Measurements from ENCODE around the gene DNAJC9.
"Not testable (repeated sequence)": the region's sequence is repeated elsewhere in the genome, so short reads cannot be mapped to it uniquely, and the experiment has no call there.

Gene DNAJC9, protein sequence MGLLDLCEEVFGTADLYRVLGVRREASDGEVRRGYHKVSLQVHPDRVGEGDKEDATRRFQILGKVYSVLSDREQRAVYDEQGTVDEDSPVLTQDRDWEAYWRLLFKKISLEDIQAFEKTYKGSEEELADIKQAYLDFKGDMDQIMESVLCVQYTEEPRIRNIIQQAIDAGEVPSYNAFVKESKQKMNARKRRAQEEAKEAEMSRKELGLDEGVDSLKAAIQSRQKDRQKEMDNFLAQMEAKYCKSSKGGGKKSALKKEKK

DNA sequence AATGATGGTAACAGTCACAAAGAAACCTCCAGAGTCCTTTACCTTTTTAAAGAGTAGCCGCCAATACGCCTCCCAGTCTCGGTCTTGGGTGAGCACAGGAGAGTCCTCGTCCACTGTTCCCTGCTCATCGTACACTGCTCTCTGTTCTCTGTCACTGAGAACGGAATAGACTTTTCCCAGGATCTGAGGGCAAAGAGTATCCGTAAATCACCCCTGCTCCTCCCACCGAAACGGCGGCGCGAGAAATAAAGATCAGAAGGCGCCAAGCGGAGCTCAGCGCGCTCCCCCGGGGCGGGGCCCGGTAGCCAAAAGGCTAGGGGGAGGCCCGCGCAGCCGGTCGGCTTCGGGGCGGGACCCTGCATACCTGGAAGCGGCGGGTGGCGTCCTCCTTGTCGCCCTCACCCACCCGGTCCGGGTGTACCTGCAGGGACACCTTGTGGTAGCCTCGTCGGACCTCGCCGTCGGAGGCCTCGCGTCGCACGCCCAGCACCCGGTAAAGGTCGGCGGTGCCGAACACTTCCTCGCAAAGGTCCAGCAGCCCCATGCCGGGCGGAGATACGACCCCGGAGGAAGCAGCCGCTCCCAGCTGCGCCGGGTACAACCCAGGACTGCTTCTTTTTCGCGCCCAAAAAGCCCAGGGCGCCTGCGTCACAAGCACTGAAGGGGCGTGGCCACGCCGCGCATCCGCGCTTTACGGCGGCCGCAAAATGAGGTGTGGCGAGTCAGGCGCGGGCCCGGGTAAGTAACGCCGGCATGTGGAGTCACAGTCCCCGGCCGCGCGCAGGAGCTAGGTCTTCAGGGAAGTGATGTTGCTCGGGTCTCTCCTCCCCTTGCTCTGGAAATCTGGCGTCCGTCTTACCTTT is at the start of gene DNAJC9:
DNAJC9 (minus strand) TSS at position 610 of the 863 bp plus-strand sequence; CDS start at position 544, 66 bp downstream.
- no peaks in the 10 kb centered on the region for H3K9me3 Mint-ChIP-seq
- peak within 1 kb of the TSS; percentile 97 to 98 for H3K4me3 Mint-ChIP-seq
- H3K36me3 Mint-ChIP-seq: peaks cover 37 to 59% of the 10 kb centered on the region in 2 donors
- peaks cover 24 to 65% of the 10 kb centered on the region in 2 donors for H3K4me1 Mint-ChIP-seq
- ATAC-seq (replicated peaks): peak; percentile 90 to 91
- peak; percentile 96 for DNase-seq
- H3K27me3 Mint-ChIP-seq: no peaks in the 10 kb centered on the region
- H3K27ac Mint-ChIP-seq: peak within 1 kb of the TSS; percentile 99

DNA sequence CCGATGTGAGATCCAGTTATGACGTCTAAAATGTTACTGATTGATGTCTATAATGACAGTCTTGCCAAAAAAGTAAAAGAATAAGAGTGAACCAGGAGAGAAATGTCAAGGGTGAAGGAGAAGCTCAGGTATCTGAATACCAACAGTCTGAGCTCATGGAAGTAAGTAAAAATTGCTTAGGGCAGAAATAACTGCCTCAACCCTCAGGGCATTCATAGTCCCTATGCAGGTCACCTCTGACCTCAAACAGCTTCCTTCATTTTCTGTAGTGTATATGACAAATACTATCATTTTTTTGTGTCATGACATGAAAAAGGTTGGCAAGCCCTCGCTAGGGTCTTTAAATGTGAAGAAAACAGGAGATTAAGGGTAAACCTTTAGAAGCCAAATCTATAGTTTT is 46.4 kb upstream of the DNAJC9 start:
- DNase-seq: no peak
- Mint-ChIP-seq H3K27me3 (peaks cover 4 to 15% of the 10 kb centered on the region in 2 donors), H3K9me3 (peaks cover 4 to 6% of the 10 kb centered on the region in 2 donors), H3K36me3 (peaks cover 9 to 12% of the 10 kb centered on the region in 2 donors), H3K27ac (no peak overlapping the region), H3K4me3 (no peak overlapping the region), H3K4me1 (no peaks in the 10 kb centered on the region)
- ATAC-seq (replicated peaks): no peak

DNA sequence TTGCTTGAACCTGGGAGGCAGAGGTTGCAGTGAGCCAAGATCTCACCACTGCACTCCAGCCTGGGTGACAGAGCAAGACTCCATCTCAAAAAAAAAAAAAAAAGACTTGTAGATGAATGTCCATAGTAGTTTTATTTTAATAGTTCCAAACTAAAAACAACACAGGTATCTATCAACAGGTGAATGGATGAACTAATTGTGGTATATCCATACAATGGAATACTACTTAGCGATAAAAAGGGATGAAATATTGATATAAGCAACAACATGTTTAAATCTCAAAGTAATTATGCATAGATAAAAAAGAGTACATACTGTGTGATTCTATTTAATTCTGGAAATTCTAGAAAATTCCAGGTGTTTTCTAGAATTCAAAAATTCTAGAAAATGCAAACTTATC is 42.9 kb upstream of the DNAJC9 start:
- no peak for ATAC-seq (replicated peaks)
- peaks cover 4 to 6% of the 10 kb centered on the region in 2 donors for H3K9me3 Mint-ChIP-seq
- H3K27me3 Mint-ChIP-seq: peaks cover 0 to 3% of the 10 kb centered on the region in 2 donors
- H3K4me1 Mint-ChIP-seq: peaks cover 2 to 6% of the 10 kb centered on the region in 2 donors
- H3K27ac Mint-ChIP-seq: no peak overlapping the region
- no peak overlapping the region for H3K4me3 Mint-ChIP-seq
- H3K36me3 Mint-ChIP-seq: peaks cover 9 to 12% of the 10 kb centered on the region in 2 donors
- no peak for DNase-seq

DNA sequence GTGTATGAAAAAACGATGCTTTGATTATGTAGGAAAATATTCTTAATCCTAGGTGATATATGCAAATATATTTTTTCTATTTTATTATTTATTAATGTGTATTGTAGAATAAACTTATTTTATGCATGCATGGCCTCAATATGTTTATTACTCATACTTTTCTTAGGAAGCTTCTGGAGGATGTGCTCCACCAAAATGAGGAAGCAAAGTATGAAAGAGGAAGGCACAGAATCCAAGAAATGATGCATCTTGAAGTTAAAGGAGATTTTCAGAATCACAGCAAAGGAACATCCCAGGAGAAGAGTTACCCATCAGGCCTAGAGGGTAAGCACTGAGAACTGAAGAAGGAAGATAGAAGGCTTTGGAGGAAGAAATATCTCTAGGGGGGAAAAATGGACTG is 40.4 kb upstream of the DNAJC9 start:
- Mint-ChIP-seq H3K27ac (no peak overlapping the region), H3K4me1 (peaks cover 2 to 6% of the 10 kb centered on the region in 2 donors), H3K4me3 (no peak overlapping the region), H3K27me3 (no peaks in the 10 kb centered on the region), H3K9me3 (peaks cover 4 to 6% of the 10 kb centered on the region in 2 donors), H3K36me3 (peaks cover 7 to 12% of the 10 kb centered on the region in 2 donors)
- DNase-seq (no peak), ATAC-seq (replicated peaks) (peak; percentile 54 to 68)

- DNase-seq: no peak
- ATAC-seq (replicated peaks): no peak
- H3K36me3 Mint-ChIP-seq: no peaks in the 10 kb centered on the region
- H3K4me1 Mint-ChIP-seq: peaks cover 2 to 6% of the 10 kb centered on the region in 2 donors
- no peaks in the 10 kb centered on the region for H3K27me3 Mint-ChIP-seq
- no peak overlapping the region for H3K27ac Mint-ChIP-seq
- H3K4me3 Mint-ChIP-seq: no peak overlapping the region
- no peaks in the 10 kb centered on the region for H3K9me3 Mint-ChIP-seq
Observed at GRCh38 chr10:73281097-73281496, 34.0 kb upstream of the DNAJC9 start.

DNA sequence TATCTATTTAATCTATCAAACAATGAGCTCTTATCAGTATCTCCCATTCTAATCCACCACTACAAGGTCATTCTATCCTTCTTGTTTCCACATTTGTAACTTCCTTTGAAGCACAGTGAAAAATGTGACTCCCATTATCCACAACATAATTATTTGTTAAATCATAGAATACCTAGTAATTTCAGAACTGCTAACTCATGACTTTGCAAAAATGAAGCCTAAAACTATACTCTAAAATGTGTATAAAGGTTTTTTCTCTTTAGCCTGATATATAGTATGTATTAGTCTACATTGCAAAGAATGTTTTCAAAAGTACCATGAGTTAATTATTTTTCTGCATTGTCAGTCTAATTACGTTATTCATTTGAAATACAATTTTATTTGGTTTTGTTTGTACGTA is 17.4 kb upstream of the DNAJC9 start:
- no peaks in the 10 kb centered on the region for H3K27me3 Mint-ChIP-seq
- H3K36me3 Mint-ChIP-seq: no peaks in the 10 kb centered on the region
- no peaks in the 10 kb centered on the region for H3K9me3 Mint-ChIP-seq
- ATAC-seq (replicated peaks) (no peak), DNase-seq (no peak)
- H3K4me3 Mint-ChIP-seq: no peak overlapping the region
- H3K27ac Mint-ChIP-seq: no peak overlapping the region
- no peaks in the 10 kb centered on the region for H3K4me1 Mint-ChIP-seq

DNA sequence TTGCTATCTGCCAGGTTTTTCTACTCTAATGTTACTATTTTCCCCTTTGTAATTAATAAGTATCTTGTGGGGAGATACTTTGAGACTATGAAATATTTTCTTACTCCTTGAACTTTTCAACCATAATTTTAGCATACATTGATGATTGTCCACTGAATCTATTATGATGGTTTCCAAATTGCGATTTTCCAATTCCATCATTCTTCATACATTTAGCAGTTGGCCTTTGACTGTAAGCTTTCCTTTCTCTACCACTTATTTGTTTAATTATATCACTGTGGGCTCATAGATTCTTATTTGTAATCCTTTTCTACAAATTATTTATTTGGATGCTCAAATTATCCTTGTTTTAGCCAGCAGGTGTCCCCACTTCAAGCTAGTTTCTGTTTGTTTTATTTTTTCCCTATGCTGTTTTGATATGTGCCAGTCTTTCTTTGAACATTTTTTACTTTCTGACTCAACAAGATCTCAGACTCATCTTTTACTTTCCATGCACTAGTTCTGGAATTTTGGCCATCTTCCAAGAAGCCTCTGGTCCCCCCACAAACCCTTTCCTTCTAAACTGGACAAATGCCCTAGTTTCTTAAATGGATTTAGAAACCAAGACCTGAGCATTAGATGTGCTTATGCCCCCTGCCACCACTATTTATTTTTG is 16.8 kb upstream of the DNAJC9 start:
- no peaks in the 10 kb centered on the region for H3K4me1 Mint-ChIP-seq
- H3K9me3 Mint-ChIP-seq: peaks cover 5 to 6% of the 10 kb centered on the region in 2 donors
- DNase-seq (no peak), ATAC-seq (replicated peaks) (no peak)
- H3K27ac Mint-ChIP-seq: no peak overlapping the region
- no peaks in the 10 kb centered on the region for H3K27me3 Mint-ChIP-seq
- no peak overlapping the region for H3K4me3 Mint-ChIP-seq
- H3K36me3 Mint-ChIP-seq: peaks cover 2 to 4% of the 10 kb centered on the region in 2 donors

GRCh38 chr10:73262880-73263555 is 16.0 kb upstream of the DNAJC9 start:
- Mint-ChIP-seq H3K27me3 (no peaks in the 10 kb centered on the region), H3K4me1 (no peaks in the 10 kb centered on the region), H3K36me3 (peaks cover 3 to 4% of the 10 kb centered on the region in 2 donors), H3K9me3 (peaks cover 8% of the 10 kb centered on the region in 2 donors), H3K4me3 (no peak overlapping the region), H3K27ac (no peak overlapping the region)
- ATAC-seq (replicated peaks): no peak
- DNase-seq: no peak

DNA sequence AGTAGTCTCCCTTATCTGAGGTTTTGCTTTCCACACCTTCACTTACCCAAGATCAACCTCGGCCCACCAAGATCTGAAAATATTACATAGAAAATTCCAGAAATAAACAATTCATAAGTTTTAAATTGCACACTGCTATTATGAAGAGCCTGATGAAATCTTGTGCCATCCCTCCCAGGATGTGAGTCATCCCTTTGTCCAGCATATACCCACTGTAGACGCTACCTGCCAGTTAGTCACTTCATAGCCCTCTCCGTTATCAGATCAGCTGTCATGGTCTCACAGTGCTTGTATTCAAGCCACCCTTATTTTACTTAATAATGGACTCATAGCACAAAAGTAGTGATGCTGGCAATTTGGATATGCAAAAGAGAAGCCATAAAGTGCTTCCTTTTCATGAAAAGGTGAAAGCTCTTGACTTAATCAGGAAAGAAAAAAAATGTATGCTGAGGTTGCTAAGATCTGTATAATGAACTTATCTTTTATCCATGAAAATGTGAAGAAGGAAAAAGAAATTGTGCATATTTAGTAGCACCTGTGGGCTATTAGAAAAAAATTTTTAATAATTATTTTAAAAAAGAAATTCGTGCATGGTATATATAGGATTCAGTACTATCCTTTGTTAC is 15.2 kb upstream of the DNAJC9 start:
- H3K36me3 Mint-ChIP-seq: peaks cover 3 to 4% of the 10 kb centered on the region in 2 donors
- DNase-seq: no peak
- H3K9me3 Mint-ChIP-seq: peaks cover 8% of the 10 kb centered on the region in 2 donors
- no peaks in the 10 kb centered on the region for H3K4me1 Mint-ChIP-seq
- no peaks in the 10 kb centered on the region for H3K27me3 Mint-ChIP-seq
- no peak for ATAC-seq (replicated peaks)
- no peak overlapping the region for H3K4me3 Mint-ChIP-seq
- no peak overlapping the region for H3K27ac Mint-ChIP-seq

DNA sequence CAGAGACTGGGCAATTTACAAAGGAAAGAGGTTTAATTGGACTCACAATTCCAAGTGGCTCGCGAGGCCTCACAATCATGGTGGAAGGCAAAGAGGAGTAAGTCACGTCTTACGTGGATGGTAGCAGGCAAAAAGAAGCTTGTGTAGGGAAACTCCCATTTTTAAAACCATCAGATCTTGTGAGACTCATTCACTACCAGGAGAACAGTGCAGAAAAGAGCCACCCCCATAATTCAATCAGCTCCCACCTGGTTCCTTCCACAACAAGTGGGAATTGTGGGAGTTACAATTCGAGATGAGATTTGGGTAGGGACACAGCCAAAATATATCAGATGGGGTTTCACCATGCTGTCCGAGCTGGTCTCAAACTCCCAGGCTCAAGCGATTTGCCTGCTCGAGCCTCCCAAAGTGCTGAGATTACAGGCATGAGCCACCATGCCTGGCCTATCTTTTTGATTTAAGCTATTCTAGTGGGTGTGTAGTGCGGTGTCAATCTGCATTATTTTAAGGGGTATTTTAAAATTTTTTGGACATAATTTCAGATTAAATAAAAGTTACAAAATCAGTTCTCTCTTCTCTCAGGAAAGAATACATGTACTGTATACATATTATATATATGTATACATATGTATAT is 14.4 kb upstream of the DNAJC9 start:
- no peaks in the 10 kb centered on the region for H3K4me1 Mint-ChIP-seq
- ATAC-seq (replicated peaks) (no peak), DNase-seq (no peak)
- no peaks in the 10 kb centered on the region for H3K27me3 Mint-ChIP-seq
- no peak overlapping the region for H3K27ac Mint-ChIP-seq
- peaks cover 3 to 4% of the 10 kb centered on the region in 2 donors for H3K36me3 Mint-ChIP-seq
- peaks cover 8% of the 10 kb centered on the region in 2 donors for H3K9me3 Mint-ChIP-seq
- no peak overlapping the region for H3K4me3 Mint-ChIP-seq

DNA sequence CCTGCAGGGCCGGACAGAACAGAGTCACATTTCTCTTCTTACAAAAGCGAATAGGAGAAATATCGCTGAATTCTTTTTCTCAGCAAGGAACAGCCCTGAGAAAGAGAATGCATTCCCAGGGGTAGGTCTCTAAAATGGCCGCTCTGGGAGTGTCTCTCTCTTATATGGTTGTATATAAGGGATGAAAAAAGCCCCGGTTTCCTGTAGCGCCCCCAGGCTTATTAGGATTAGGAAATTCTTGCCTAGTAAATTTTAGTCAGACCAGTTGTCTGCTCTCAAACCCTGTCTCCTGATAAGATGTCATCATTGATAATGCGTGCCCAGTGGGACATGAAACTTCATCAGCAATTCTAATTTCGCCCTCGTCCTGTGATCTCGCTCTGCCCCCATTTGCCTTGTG is 11.6 kb upstream of the DNAJC9 start:
- not testable (repeated sequence) for H3K4me1 Mint-ChIP-seq; H3K4me3 Mint-ChIP-seq; H3K27ac Mint-ChIP-seq; H3K27me3 Mint-ChIP-seq; ATAC-seq (replicated peaks); H3K36me3 Mint-ChIP-seq; H3K9me3 Mint-ChIP-seq; DNase-seq

- Mint-ChIP-seq H3K36me3 (peaks cover 21 to 26% of the 10 kb centered on the region in 2 donors), H3K9me3 (peaks cover 0 to under 1% of the 10 kb centered on the region in 2 donors), H3K27ac (peak overlapping the region; percentile 98), H3K27me3 (no peaks in the 10 kb centered on the region), H3K4me1 (peaks cover 12 to 31% of the 10 kb centered on the region in 2 donors), H3K4me3 (peak overlapping the region; percentile 98 to 99)
- ATAC-seq (replicated peaks) (peak; percentile 4 to 23), DNase-seq (no peak)
Observed at GRCh38 chr10:73253225-73253555, 6.1 kb upstream of the DNAJC9 start.

DNA sequence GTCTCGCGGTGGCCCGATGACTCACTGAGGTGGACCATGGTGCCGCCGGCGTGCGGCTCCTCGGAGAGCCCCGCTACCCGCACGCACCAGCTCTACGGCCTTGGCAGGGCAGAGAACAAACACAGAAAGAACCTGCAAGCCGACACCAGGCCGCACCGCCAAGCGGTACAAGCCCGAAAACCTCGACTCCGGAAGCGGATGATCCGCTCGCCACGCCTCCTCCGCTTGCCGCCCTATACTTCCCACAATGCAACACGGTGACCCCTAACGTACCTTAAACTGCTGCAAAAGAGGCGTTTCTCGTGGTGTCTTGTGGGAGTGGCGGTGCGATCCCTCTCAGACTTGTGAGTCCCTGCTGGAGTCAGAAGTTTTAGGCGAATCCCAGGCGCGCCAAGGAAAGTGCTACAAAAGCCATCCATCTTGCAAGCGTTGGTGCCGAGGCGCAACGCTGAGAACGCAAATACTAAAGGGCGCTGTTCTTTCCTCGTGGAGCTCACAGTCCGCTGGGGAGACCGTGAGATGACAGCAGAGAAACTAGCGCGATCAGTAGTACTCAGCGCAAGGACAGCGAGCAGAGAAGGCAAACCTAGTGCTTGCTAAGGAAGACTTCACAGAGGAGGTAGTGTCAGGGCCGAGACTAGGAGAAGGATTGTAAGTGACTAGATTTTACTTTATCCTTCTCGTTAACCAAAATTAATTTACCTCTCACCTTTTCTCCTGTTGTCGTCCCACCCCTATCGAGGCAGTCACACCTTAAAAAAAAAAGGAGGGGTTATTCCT is 5.6 kb upstream of the DNAJC9 start, which contains the start of gene MRPS16:
MRPS16 (minus strand) TSS at position 200 of the 780 bp plus-strand sequence; CDS start at position 38, 162 bp downstream.
- H3K27ac Mint-ChIP-seq: peak within 1 kb of the TSS; percentile 98
- H3K36me3 Mint-ChIP-seq: peaks cover 21 to 29% of the 10 kb centered on the region in 2 donors
- no peaks in the 10 kb centered on the region for H3K9me3 Mint-ChIP-seq
- DNase-seq: peak; percentile 88
- H3K27me3 Mint-ChIP-seq: no peaks in the 10 kb centered on the region
- ATAC-seq (replicated peaks): peak; percentile 88 to 94
- H3K4me1 Mint-ChIP-seq: peaks cover 17 to 36% of the 10 kb centered on the region in 2 donors
- H3K4me3 Mint-ChIP-seq: peak within 1 kb of the TSS; percentile 98 to 99

Data from stimulated activated naive B cell treated with anti-CD40 and anti-IgM and Interleukin-4, amounts not matched to agents 10 μg/mL and 1 μg/mL and 100 μg/mL, for 72 hours (primary cell).